Panc1 (cell line): ENCODE measurements around the gene REC114.

Experiments
- CTCF ChIP-seq: fragments of 450-650 bp; IDR thresholded peaks from 2 replicates; pipeline ENCODE4 v1.5.1; 2017; ENCODE audit warnings: mild to moderate bottlenecking
- POLR2AphosphoS5 ChIP-seq: IDR thresholded peaks from 2 replicates; pipeline ENCODE4 v1.6.1; 2012; ENCODE audit warnings: mild to moderate bottlenecking, low read depth, low read length, moderate library complexity
- TCF7L2 ChIP-seq: IDR thresholded peaks from 2 replicates; pipeline ENCODE4 v1.6.1; 2011; ENCODE audit warnings: mild to moderate bottlenecking, low read depth, low read length, inconsistent platforms

DNA sequence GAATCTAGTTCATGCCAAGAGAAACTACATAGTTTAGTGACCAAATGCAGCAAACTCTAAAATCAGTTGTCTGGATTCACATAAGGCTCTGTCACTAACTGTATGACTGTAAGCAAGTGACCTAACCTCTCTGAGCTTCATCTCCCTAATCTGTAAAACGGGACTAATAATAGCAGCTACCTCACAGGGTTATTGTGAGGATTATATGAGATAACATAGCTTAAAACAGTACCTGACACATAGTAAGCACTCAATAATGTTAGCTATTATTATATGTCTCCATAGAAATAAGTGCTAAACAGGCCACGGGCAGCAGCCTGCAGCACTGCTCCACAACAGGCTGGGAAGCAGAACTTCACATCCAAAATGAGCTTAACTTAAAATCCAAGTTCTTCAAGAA, 160.0 kb downstream of the REC114 start:
- TF ChIP-seq CTCF (no peak), POLR2AphosphoS5 (no peak), TCF7L2 (no peak)
